ENCODE measurements around the gene MSH6.

GRCh38 chr2:47803770-47804169 lies 20.8 kb downstream of the MSH6 start:
- TF ChIP-seq, protein P1, sequence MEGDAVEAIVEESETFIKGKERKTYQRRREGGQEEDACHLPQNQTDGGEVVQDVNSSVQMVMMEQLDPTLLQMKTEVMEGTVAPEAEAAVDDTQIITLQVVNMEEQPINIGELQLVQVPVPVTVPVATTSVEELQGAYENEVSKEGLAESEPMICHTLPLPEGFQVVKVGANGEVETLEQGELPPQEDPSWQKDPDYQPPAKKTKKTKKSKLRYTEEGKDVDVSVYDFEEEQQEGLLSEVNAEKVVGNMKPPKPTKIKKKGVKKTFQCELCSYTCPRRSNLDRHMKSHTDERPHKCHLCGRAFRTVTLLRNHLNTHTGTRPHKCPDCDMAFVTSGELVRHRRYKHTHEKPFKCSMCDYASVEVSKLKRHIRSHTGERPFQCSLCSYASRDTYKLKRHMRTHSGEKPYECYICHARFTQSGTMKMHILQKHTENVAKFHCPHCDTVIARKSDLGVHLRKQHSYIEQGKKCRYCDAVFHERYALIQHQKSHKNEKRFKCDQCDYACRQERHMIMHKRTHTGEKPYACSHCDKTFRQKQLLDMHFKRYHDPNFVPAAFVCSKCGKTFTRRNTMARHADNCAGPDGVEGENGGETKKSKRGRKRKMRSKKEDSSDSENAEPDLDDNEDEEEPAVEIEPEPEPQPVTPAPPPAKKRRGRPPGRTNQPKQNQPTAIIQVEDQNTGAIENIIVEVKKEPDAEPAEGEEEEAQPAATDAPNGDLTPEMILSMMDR (CRISPR knock-in tag; IDR thresholded peaks at IDR 0.05), result no peak
- TF ChIP-seq ZSCAN22 (CRISPR knock-in tag; IDR thresholded peaks at IDR 0.05), result no peak
